PC-3 (cell line): ENCODE data around the gene RNF175. TPM values are rescaled to one million over a fixed set of nuclear protein-coding genes. Genes with fewer than 3 reads are reported as not detected.

ENCODE experiments used
- ATAC-seq: fragments of 200-7000 bp; cut with Tn5 transposase; 2 replicates; pipeline ENCODE4 v1.9.1; 2020; ENCODE audit warnings: mild to moderate bottlenecking, moderate library complexity
- BruUV-seq: library from RNA; stranded (reverse); fragments of 400-500 nt; replicated peaks from 2 replicates; lab custom pipeline; 2021; lab: Mats Ljungman, UMichigan
- CTCF ChIA-PET: fragments of 300-600 bp; sonication (Branson Sonifier 250); formaldehyde crosslinking; loops from one replicate; lab custom pipeline; 2022; ENCODE audit warnings: antibody characterized with exemption; lab: Charles Lee
- POLR2A ChIA-PET: fragments of 300-600 bp; sonication (Branson Sonifier 250); formaldehyde crosslinking; loops from one replicate; lab custom pipeline; 2022; ENCODE audit warnings: antibody characterized with exemption; ENCODE audit not compliant: unreplicated experiment; lab: Charles Lee
- DNase-seq: peaks from one replicate; pipeline ENCODE4 v3.0.0-alpha.2; 2015
- H2AFZ ChIP-seq: fragments of 300-600 bp; sonication (generic); 2 replicates; pipeline ENCODE4 v1.6.0; 2016; ENCODE audit warnings: antibody characterized with exemption, low read length
- H3F3A ChIP-seq: fragments of 300-600 bp; sonication (generic); one replicate; pipeline ENCODE4 v1.6.0; 2017; ENCODE audit warnings: antibody characterized with exemption, low read length, control low read depth, mild to moderate bottlenecking; ENCODE audit not compliant: unreplicated experiment
- H3K27ac ChIP-seq: fragments of 300-600 bp; sonication (generic); 2 replicates; pipeline ENCODE4 v1.5.1; 2016; ENCODE audit warnings: mild to moderate bottlenecking, low read length
- H3K27me3 ChIP-seq: fragments of 300-600 bp; sonication (generic); 2 replicates; pipeline ENCODE4 v1.6.1; 2016; ENCODE audit warnings: low read length, mixed read lengths
- H3K36me3 ChIP-seq: fragments of 300-600 bp; sonication (generic); 2 replicates; pipeline ENCODE4 v1.6.1; 2016; ENCODE audit warnings: low read depth, mixed run types, low read length, mixed read lengths
- H3K4me1 ChIP-seq: fragments of 300-600 bp; sonication (generic); 2 replicates; pipeline ENCODE4 v1.5.1; 2016; ENCODE audit warnings: low read length; ENCODE audit not compliant: insufficient read depth
- H3K4me2 ChIP-seq: fragments of 300-600 bp; sonication (generic); 2 replicates; pipeline ENCODE4 v1.6.0; 2016; ENCODE audit warnings: low read length
- H3K4me3 ChIP-seq: fragments of 300-600 bp; sonication (generic); 2 replicates; pipeline ENCODE4 v1.5.1; 2016; ENCODE audit warnings: mild to moderate bottlenecking, low read length, mixed read lengths
- H3K79me2 ChIP-seq: fragments of 300-600 bp; sonication (generic); 2 replicates; pipeline ENCODE4 v1.6.1; 2017; ENCODE audit warnings: low read length, mixed read lengths
- H3K9ac ChIP-seq: fragments of 300-600 bp; sonication (generic); 2 replicates; pipeline ENCODE4 v1.6.0; 2016; ENCODE audit warnings: mild to moderate bottlenecking, low read length
- H3K9me2 ChIP-seq: fragments of 300-600 bp; sonication (generic); replicated peaks from 2 replicates; pipeline ENCODE4 v1.6.1; 2016; ENCODE audit warnings: mixed run types, low read length, mixed read lengths
- H3K9me3 ChIP-seq: fragments of 300-600 bp; sonication (generic); 2 replicates; pipeline ENCODE4 v1.6.1; 2016; ENCODE audit warnings: low read length, mixed read lengths
- H4K20me1 ChIP-seq: fragments of 300-600 bp; sonication (generic); 2 replicates; pipeline ENCODE4 v1.6.1; 2016; ENCODE audit warnings: low read length, mixed read lengths
- EZH2 ChIP-seq: fragments of 300-600 bp; sonication (generic); IDR thresholded peaks from one replicate; pipeline ENCODE4 v1.6.1; 2017; ENCODE audit warnings: antibody characterized with exemption, mild to moderate bottlenecking, low read length; ENCODE audit not compliant: unreplicated experiment
- EZH2phosphoT487 ChIP-seq: fragments of 300-600 bp; sonication (generic); IDR thresholded peaks from 2 replicates; pipeline ENCODE4 v1.6.1; 2018; ENCODE audit warnings: mild to moderate bottlenecking, antibody characterized with exemption, low read length, borderline replicate concordance
- intact Hi-C: fragments of 100-400 bp; cut with micrococcal nuclease; formaldehyde crosslinking; loops from 2 replicates; pipeline ENCODE4 v1.9.0; 2023
- total RNA-seq: library from RNA; depleted of rRNA; stranded (reverse); fragments of >200 nt; gene quantifications from 2 replicates; pipeline ENCODE4 v1.2.3, GENCODE V29; 2014
- TF ChIP-seq, protein P1 (sequence below): fragments of 300-600 bp; sonication (generic); conservative IDR thresholded peaks from 2 replicates; pipeline ENCODE4 v1.5.1; 2017; ENCODE audit warnings: antibody characterized with exemption, low read depth, mild to moderate bottlenecking, low read length

RNF175 gene
- total RNA-seq, 1 experiment from 2014 or later, result not detected

DNA sequence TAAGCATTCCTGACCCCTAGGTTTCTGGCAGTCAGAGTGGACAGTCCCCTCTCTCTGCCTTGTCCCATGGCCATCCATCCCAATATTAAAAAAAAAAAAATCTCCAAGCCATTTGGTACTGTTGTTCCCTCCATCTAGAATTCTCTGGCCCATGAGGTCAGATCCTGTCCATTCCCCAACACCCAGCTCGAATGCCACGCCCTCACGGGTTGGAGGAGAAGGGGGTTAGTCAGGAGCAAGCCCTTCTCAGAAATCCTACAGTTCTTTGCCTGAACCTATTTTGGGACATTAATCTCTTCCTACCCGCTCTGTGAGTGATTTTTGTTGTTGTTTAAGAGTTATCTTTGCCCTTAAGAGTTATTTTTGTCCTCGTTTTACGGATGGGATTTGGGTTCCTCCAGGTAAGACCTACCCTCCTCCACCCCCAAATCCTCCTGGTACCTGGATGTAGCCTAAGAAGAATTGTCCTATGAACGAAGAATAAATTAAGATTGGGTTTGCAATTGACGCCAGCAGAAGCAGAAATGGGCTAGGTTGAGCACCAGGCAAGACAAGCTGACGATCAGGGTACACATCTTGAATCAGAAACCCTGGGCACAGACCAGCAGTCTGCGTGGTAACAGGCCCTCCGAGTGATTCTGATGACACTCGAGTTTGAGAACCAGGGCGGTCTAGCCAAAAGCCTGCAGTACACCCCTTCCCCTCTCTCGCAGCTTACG is 977 bp downstream of the RNF175 start:
- no peak overlapping the region for H3K9ac ChIP-seq
- DNase-seq, result no peak
- H3K4me1 ChIP-seq, result peaks cover 4% of the 10 kb centered on the region; the same call in 1 of the 2 replicates
- no peak overlapping the region for H2AFZ ChIP-seq
- no peak overlapping the region for H3K4me3 ChIP-seq
- H3K79me2 ChIP-seq, result no peaks in the 10 kb centered on the region
- no peaks in the 10 kb centered on the region for H3K9me2 ChIP-seq
- intact Hi-C loops, result no loop called here
- H3K36me3 ChIP-seq, result no peaks in the 10 kb centered on the region
- H3K27ac ChIP-seq, result no peak overlapping the region
- no TSS peak for BruUV-seq
- no peaks in the 10 kb centered on the region for H3K9me3 ChIP-seq
- ChIA-PET POLR2A (no interaction called here), CTCF (no interaction called here)
- no peaks in the 10 kb centered on the region for H3F3A ChIP-seq
- H3K27me3 ChIP-seq, result no peaks in the 10 kb centered on the region
- TF ChIP-seq, protein P1, sequence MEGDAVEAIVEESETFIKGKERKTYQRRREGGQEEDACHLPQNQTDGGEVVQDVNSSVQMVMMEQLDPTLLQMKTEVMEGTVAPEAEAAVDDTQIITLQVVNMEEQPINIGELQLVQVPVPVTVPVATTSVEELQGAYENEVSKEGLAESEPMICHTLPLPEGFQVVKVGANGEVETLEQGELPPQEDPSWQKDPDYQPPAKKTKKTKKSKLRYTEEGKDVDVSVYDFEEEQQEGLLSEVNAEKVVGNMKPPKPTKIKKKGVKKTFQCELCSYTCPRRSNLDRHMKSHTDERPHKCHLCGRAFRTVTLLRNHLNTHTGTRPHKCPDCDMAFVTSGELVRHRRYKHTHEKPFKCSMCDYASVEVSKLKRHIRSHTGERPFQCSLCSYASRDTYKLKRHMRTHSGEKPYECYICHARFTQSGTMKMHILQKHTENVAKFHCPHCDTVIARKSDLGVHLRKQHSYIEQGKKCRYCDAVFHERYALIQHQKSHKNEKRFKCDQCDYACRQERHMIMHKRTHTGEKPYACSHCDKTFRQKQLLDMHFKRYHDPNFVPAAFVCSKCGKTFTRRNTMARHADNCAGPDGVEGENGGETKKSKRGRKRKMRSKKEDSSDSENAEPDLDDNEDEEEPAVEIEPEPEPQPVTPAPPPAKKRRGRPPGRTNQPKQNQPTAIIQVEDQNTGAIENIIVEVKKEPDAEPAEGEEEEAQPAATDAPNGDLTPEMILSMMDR, result no peak
- TF ChIP-seq EZH2, result no peak
- TF ChIP-seq EZH2phosphoT487, result no peak
- no peaks in the 10 kb centered on the region for H4K20me1 ChIP-seq
- no peak overlapping the region for H3K4me2 ChIP-seq
- ATAC-seq, result no peak

DNA sequence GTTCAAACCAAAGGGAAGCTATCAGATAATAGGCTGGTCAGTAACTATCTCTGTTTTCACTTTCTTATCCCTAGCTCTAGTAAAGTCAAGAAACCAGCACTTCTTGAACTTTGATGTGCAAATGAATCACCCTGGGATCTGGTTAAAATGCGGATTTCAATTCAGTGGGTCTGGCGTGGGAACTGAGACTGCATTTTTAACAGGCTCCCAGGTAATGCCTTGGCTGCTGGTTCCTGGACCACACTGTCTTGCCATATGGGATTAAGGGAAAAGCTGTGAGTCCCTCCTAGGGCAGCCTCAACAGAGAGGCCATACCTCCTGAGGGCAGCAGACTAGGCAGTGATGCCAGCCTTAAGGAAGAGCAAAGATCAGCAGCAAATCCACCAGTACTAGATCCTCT is 1.7 kb downstream of the RNF175 start:
- ChIA-PET POLR2A (no interaction called here), CTCF (no interaction called here)
- intact Hi-C loops, result no loop called here
- DNase-seq (no peak), ATAC-seq (no peak)
- Histone ChIP-seq H3K9me3 (no peaks in the 10 kb centered on the region), H4K20me1 (no peaks in the 10 kb centered on the region), H3K4me3 (no peak overlapping the region), H3K9me2 (no peaks in the 10 kb centered on the region), H3K27me3 (no peaks in the 10 kb centered on the region), H3K4me2 (no peak overlapping the region), H3K27ac (no peak overlapping the region), H3K9ac (no peak overlapping the region), H3K36me3 (no peaks in the 10 kb centered on the region), H3K79me2 (no peaks in the 10 kb centered on the region), H2AFZ (no peak overlapping the region), H3K4me1 (peaks cover 4% of the 10 kb centered on the region; the same call in 1 of the 2 replicates), H3F3A (no peaks in the 10 kb centered on the region)
- TF ChIP-seq EZH2, result no peak
- TF ChIP-seq, protein P1, result no peak
- no peak for TF ChIP-seq EZH2phosphoT487
- no TSS peak for BruUV-seq

DNA sequence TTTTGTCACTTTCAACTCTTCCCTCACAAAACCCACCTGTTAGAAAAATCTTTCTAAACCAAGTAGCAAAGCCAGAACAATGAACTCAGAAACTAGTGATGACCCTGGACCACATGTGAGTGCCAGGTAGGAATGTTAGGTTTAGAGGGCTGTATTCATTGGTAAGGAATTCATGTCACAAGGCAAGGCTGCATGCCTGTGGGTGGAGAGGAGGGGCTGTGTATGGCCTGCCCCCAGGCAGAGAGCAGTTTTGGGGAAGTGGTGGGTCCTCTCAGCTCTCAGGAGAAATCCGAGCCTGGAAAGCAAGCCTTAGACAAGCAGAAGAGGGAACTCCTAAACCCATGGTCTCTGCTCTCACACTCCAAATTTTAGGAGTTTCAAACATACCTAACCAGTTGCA is 2.4 kb downstream of the RNF175 start:
- POLR2A ChIA-PET, result no interaction called here

More for the DNA sequence above, 2.4 kb downstream of the RNF175 start:
- Histone ChIP-seq H3K27me3 (no peaks in the 10 kb centered on the region), H3K4me2 (no peak overlapping the region), H3F3A (no peaks in the 10 kb centered on the region), H4K20me1 (no peaks in the 10 kb centered on the region), H3K9me3 (no peaks in the 10 kb centered on the region), H3K4me3 (no peak overlapping the region), H3K79me2 (no peaks in the 10 kb centered on the region), H3K4me1 (peaks cover 4% of the 10 kb centered on the region; the same call in 1 of the 2 replicates), H2AFZ (no peak overlapping the region), H3K9ac (no peak overlapping the region), H3K27ac (no peak overlapping the region), H3K9me2 (no peaks in the 10 kb centered on the region), H3K36me3 (no peaks in the 10 kb centered on the region)
- peak; percentile 30 for DNase-seq
- no peak for ATAC-seq
- TF ChIP-seq, protein P1, result no peak
- TF ChIP-seq EZH2phosphoT487, result no peak
- no peak for TF ChIP-seq EZH2
- CTCF ChIA-PET, result no interaction called here
- intact Hi-C loops, result no loop called here
- BruUV-seq, result no TSS peak
